Stimulated activated CD8-positive, alpha-beta memory T cell treated with anti-CD3 and anti-CD28 coated beads, Interleukin-12 subunit alpha, Interleukin-12 subunit beta, amount 100 ng/mL, for 4 hours (primary cell): ENCODE measurements around the gene ZFR.
"Not testable (repeated sequence)": the region's sequence is repeated elsewhere in the genome, so short reads cannot be mapped to it uniquely, and the experiment has no call there.

ENCODE experiments used
- DNase-seq: peaks from one replicate; pipeline ENCODE4 v3.0.0-alpha.2; 2020; ENCODE audit warnings: low read depth

The ZFR gene

DNA sequence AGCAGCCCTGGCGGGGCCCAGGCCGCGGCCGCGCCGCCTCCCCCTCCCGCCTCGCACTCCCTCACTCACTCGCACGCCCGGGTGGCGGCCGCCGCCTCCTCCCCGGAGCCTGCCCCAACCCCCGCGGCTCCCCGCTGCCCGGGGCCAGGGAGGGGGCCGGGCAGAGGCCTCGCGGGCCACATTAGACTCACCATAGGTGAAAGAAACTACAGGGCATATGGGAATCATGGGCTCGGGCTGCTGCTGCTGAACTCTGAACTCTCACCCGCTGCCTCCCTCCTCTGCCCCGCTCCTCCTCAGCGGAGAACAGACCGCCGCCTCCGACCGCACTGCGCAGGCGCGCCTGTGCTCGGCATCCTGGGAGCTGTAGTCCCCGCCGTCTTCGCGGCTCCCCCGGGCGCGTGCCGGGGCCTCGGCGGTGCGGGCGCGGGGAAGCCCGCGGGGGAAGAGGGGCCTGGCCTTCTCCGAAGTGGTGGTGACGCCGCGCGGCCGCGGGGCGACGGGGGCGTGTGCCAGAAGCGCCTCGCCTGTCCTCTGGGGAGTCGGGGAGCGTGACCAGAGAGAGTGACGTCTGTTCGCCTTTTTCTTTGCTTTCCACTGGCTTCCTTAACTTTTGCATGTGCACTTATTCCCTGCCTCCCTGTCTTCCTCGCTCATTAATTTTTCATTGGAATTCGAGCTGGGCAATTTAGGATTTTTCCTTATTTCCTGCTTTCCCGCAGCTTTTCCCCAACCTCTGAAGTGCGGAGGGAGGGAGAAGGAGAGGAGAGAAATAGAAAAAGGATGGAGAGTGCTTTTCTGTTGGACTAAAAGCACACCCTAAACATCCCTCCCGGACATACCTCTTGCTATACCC lies at the start of gene ZFR:
TSS of gene ZFR (minus strand) at position 310 of the 856 bp plus-strand sequence. CDS start at position 228, 82 bp downstream.
- DNase-seq = peak; percentile 91

- DNase-seq = no peak
Observed at GRCh38 chr5:32490972-32491557, 46.5 kb upstream of the ZFR start.

- peak; percentile 27 for DNase-seq
Observed at GRCh38 chr5:32489791-32490562, 45.4 kb upstream of the ZFR start.

GRCh38 chr5:32487424-32487823 lies 42.9 kb upstream of the ZFR start:
- no peak for DNase-seq

DNA sequence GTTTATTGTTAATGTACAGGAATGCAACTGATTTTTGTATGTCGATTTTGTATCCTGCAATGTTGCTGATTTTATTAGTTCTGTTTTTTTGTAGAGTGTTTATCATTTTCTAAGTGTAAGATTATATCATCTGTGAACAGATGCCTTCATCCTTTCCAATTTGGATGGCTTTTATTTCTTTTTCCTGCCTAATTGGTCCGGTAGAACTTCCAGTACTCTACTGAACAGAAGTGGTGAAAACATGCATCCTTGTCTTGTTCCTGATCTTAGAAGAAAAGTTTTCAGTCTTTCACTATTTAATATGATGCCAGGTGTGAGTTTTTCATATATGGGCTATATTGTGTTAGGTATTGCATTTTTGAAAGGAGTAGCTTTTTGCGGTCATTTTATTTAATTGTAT lies 42.5 kb upstream of the ZFR start:
- no peak for DNase-seq

- DNase-seq = no peak
Observed at GRCh38 chr5:32482193-32482592, 37.7 kb upstream of the ZFR start.

DNA sequence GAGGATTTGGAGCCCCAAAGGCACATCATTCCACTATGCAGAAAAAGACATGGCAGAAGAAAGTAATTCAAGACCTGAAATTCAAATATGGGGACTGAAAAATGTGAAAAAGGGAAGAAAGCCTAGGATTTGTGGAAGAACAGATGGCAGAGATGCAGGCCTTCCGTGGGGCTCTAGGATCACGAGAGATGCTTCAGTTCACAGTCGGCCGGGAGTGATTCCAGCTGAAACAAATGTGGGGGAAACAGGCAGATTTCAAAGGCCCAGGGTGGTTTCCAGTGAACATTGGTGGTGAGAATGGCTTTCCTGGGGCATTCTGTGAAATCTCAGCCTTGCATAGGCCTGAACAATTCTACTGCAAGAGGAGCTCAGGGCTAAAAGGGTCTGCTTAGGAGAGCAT lies 34.6 kb upstream of the ZFR start:
- no peak for DNase-seq

- no peak for DNase-seq
Observed at GRCh38 chr5:32476891-32477290, 32.4 kb upstream of the ZFR start.

DNA sequence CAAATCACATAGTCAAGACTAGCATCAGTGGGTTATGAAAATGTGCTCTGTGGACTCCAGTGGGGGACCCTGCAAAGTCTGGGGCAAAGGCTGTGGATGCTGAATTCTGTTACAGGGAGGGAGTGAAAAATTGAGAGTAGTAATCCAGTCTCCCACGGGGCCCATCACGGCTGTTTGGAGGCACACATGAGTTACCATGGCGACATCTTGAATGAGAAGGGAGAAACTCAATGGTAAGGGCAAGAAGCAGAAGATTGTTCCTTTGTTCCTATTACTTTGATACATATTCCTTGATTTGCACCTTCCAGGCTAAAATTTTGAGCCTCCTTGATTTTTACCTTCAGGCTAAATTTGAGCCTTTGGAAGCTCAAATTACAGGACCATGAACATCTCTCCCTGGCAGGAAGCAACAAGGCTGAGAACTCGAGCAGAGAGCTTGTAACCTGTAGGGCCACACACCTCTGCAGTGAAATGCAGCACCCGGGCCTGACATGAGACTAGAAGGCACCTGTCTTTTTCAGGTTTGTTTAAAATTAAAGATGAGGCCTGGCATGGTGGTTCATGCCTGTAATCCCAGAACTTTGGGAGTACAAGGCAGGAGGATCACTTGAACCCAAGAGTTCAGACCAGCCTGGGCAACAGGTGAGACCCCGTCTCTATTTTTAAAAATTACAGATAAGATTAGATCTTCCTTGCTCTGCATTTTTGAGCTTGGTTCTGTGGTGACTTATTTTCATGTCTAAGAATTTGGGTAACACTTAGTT lies 31.0 kb upstream of the ZFR start:
- no peak for DNase-seq

DNA sequence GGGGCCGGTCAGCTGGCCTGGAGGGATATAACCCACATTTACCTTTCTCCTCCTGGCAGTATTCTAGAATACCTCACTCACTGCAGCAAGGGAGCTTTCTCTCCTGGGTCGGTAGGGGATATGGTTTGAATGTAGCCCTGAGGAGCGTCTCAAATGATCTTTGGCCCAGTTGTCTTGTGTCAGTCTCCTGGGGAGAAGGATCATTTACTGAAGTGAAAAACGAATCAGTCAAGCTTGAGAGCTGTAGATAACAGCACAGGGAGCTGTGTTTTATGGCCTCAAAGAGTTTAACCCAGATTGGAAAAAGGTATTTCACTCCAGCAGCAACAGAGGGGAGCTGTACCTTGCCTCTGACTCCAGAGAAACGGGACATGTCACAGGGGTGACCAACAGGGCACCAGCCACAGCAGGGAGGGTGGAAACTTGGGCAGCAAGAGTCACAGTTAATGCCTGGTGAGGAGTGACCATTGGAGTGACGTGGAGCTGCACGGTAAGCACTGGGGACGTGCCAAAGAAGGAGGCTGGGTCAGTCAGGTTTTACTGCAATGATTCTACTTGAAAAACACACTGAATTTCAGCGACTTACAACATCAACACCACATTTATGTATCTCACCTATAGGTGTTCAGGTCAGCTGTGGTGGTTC lies 29.8 kb upstream of the ZFR start:
- no peak for DNase-seq

GRCh38 chr5:32473072-32473471 lies 28.5 kb upstream of the ZFR start:
- no peak for DNase-seq

GRCh38 chr5:32471784-32472183 lies 27.2 kb upstream of the ZFR start:
- DNase-seq = no peak

- no peak for DNase-seq
Observed at GRCh38 chr5:32465076-32465475, 20.5 kb upstream of the ZFR start.

- peak; percentile 1 for DNase-seq
Observed at GRCh38 chr5:32462618-32463017, 18.1 kb upstream of the ZFR start.

DNA sequence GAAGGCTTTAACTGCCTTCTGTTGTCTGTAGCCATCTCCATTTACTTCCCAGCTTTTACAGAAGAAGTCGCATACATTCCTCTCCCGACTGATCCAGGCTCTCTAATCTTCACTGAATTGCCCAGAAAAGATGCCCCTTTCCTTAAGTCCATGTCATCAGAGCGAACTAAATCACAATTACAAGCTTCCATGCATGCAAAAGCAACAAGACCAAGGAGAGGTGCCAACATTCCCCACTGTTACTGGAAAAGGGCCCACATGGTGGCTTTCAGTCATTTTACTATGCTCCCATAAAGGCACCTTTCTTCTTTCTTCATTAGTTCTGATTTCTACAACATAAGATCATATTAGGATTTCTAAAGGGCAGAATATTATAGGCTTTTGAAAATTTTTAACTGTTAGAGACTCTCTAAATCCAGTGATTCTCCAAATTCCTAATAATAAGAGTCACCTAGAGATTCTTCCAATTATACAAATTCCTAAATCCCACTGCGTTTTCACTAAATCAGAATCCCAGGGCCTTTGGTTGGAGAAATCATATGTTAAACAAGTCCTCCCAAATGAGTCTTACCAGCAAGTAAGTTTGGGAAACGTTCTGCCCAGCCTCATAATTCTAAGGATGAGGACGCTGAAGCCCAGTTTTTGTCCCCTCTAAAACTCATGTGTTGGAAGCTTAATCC lies 17.0 kb upstream of the ZFR start:
- DNase-seq = no peak

DNA sequence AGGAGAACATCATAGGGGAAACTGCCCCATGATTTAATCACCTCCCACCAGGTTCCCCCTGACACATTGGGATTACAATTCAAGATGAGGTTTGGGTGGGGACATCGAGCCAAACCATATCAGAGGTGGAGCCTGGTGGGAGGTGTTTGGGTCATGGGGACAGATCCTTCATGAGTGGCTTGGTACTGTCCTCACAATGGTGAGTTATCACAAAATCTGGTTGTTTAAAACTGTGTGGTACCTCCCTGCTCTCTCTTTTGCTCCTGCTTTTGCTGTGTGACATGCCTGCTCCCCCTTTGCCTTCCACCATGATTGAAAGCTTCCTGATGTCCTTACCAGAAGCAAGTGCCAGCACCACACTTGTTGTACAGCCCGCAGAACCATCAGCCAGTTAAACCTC lies 16.2 kb upstream of the ZFR start:
- DNase-seq = no peak

DNA sequence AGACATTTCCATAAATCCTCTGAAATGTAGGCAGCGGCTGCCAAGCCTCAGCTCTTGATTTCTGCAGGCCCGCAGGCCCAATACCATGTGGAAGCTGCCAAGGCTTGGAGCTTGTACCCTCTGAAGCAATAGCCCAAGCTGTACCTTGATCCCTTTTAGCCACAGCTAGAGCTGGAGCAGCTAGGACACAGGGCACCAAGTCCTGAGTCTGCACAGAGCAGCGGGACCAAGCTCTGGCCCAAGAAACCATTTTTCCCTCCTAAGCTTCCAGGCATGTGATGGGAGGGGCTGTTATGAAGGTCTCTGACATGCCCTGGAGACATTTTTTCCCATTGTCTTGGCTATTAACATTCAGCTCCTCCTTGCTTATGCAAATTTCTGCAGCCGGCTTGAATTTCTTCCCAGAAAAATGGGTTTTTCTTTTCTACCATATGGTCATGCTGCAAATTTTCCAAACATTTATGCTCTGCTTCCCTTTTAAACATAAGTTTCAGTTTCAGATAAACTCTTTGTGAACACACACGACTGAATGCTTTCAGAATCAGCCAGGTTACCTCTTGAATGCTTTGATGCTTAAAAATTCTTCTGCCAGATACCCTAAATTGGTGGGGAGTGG lies 14.4 kb upstream of the ZFR start:
- no peak for DNase-seq

GRCh38 chr5:32455311-32455710 lies 10.8 kb upstream of the ZFR start:
- no peak for DNase-seq

GRCh38 chr5:32454821-32455220 lies 10.3 kb upstream of the ZFR start:
- DNase-seq = no peak

DNA sequence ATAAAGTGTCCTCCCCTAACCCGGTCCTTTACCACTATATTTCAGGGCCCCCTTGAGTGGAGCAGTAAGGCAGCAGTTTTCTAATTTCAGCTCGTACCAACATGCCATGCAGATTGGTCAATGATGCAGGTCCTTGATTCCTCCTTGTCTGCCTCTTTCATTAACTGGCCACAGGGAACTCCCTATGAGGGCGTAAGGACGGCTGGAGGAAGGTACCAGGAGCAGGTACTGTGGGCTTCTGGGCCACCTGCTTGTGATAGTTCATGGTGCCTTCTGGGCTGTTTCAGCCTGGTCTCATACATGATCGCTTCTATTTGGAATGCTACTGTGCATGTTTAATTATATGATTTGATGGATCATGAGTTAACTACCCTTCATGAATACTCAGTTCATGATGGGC lies 9.4 kb upstream of the ZFR start:
- DNase-seq = no peak

- DNase-seq = not testable (repeated sequence)
Observed at GRCh38 chr5:32452316-32452715, 7.8 kb upstream of the ZFR start.
